ENCODE measurements around the gene TBX1.

GRCh38 chr22:19811211-19811621 lies 50.6 kb downstream of the TBX1 start:
- TF ChIP-seq CTCF (IDR thresholded peaks at IDR 0.05; ENCODE audit: insufficient read depth, low read length, poor library complexity, severe bottlenecking), result no peak
- no peak for TF ChIP-seq EZH2phosphoT487 (conservative IDR thresholded peaks at IDR 0.05; ENCODE audit: low read length)
